ENCODE data around the gene CCSER2.

DNA sequence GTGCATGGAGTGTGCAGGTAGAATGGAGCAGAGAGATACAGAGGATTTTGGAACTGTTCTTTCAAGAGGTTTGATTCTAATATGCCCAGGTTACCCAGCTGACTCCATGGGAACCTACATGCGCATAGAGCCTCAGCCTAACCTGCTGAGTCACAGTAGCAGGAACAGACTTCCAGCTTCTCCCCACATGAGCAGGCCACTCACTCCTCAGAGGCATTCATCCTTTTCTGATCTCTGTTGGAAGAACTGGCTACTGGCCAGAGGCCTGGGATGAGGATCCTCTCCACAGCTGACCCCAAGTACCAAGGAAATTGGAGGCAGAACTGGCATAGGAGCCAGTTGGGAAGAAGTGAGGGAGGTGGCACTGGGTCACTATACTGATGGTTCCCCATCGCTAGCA lies 17.9 kb upstream of the CCSER2 start:
- TF ChIP-seq, protein P1, sequence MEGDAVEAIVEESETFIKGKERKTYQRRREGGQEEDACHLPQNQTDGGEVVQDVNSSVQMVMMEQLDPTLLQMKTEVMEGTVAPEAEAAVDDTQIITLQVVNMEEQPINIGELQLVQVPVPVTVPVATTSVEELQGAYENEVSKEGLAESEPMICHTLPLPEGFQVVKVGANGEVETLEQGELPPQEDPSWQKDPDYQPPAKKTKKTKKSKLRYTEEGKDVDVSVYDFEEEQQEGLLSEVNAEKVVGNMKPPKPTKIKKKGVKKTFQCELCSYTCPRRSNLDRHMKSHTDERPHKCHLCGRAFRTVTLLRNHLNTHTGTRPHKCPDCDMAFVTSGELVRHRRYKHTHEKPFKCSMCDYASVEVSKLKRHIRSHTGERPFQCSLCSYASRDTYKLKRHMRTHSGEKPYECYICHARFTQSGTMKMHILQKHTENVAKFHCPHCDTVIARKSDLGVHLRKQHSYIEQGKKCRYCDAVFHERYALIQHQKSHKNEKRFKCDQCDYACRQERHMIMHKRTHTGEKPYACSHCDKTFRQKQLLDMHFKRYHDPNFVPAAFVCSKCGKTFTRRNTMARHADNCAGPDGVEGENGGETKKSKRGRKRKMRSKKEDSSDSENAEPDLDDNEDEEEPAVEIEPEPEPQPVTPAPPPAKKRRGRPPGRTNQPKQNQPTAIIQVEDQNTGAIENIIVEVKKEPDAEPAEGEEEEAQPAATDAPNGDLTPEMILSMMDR (conservative IDR thresholded peaks at IDR 0.05) = no peak
- TF ChIP-seq EZH2 (IDR thresholded peaks at IDR 0.05; ENCODE audit: low read depth) = no peak
